GM12892 (cell line): ENCODE measurements around the gene TXK.

Source experiments
- DNase-seq: peaks from one replicate; pipeline ENCODE4 v3.0.0; 2011; ENCODE audit not compliant: insufficient read length
- FAIRE-seq: peaks from 2 replicates; lab custom pipeline; 2011; peaks lifted over from hg19 to GRCh38; lab: Jason Lieb, UNC
- POLR2A ChIP-seq: IDR thresholded peaks from 2 replicates; pipeline ENCODE4 v1.6.1; 2011; ENCODE audit warnings: low read depth, low read length, control low read depth
- POLR2AphosphoS5 ChIP-seq: IDR thresholded peaks from 2 replicates; pipeline ENCODE4 v1.6.1; 2011; ENCODE audit warnings: low read depth, low read length, control low read depth
- TAF1 ChIP-seq: IDR thresholded peaks from 2 replicates; pipeline ENCODE4 v1.6.1; 2011; ENCODE audit warnings: low read depth, mild to moderate bottlenecking, control low read depth, low read length, borderline replicate concordance

Gene TXK

GRCh38 chr4:48116582-48116981, 17.5 kb downstream of the TXK start:
- TF ChIP-seq POLR2AphosphoS5: no peak
- TF ChIP-seq TAF1: no peak
- TF ChIP-seq POLR2A: no peak
- DNase-seq: no peak
- no peak for FAIRE-seq

GRCh38 chr4:48114412-48114811, 19.6 kb downstream of the TXK start:
- no peak for FAIRE-seq
- TF ChIP-seq TAF1: no peak
- no peak for TF ChIP-seq POLR2AphosphoS5
- TF ChIP-seq POLR2A: no peak
- no peak for DNase-seq

GRCh38 chr4:48112017-48112667, 21.9 kb downstream of the TXK start:
- TF ChIP-seq POLR2AphosphoS5: no peak
- no peak for TF ChIP-seq POLR2A
- TF ChIP-seq TAF1: no peak
- no peak for DNase-seq
- FAIRE-seq: no peak

- FAIRE-seq: no peak
- TF ChIP-seq TAF1 (no peak), POLR2A (no peak), POLR2AphosphoS5 (no peak)
- DNase-seq: no peak
Measured at GRCh38 chr4:48110452-48110978, 23.5 kb downstream of the TXK start.

- TF ChIP-seq TAF1 (no peak), POLR2A (no peak), POLR2AphosphoS5 (no peak)
- FAIRE-seq: peak; percentile 83
- peak; percentile 9 for DNase-seq
Measured at GRCh38 chr4:48109413-48110263, 24.4 kb downstream of the TXK start.

- no peak for DNase-seq
- no peak for TF ChIP-seq POLR2A
- TF ChIP-seq POLR2AphosphoS5: no peak
- no peak for TF ChIP-seq TAF1
Measured at GRCh38 chr4:48108309-48109073, 25.6 kb downstream of the TXK start.

GRCh38 chr4:48105230-48105629, 28.8 kb downstream of the TXK start:
- no peak for DNase-seq
- FAIRE-seq: no peak
- TF ChIP-seq TAF1 (no peak), POLR2AphosphoS5 (no peak)

More at GRCh38 chr4:48108309-48109073, 25.6 kb downstream of the TXK start:
- FAIRE-seq: no peak

- DNase-seq (no peak), FAIRE-seq (peak; percentile 33)
- TF ChIP-seq POLR2AphosphoS5 (no peak), TAF1 (no peak), POLR2A (no peak)
Measured at GRCh38 chr4:48103483-48104139, 30.4 kb downstream of the TXK start.

GRCh38 chr4:48102303-48102702, 31.7 kb downstream of the TXK start:
- DNase-seq (no peak), FAIRE-seq (peak; percentile 21)
- TF ChIP-seq POLR2A (no peak), POLR2AphosphoS5 (no peak), TAF1 (no peak)

- no peak for DNase-seq
- FAIRE-seq: no peak
Measured at GRCh38 chr4:48100256-48100655, 33.8 kb downstream of the TXK start.

GRCh38 chr4:48095441-48095840, 38.6 kb downstream of the TXK start:
- TF ChIP-seq POLR2AphosphoS5: no peak
- no peak for TF ChIP-seq TAF1
- TF ChIP-seq POLR2A: no peak
- DNase-seq (no peak), FAIRE-seq (no peak)

More at GRCh38 chr4:48100256-48100655, 33.8 kb downstream of the TXK start:
- TF ChIP-seq POLR2A: no peak
- no peak for TF ChIP-seq TAF1
- TF ChIP-seq POLR2AphosphoS5: no peak
